H4 (cell line): Measurements from ENCODE around the gene TTC34. TPM values are rescaled to one million over a fixed set of nuclear protein-coding genes. Genes with fewer than 3 reads are reported as not detected.
"Not testable (repeated sequence)": the region's sequence is repeated elsewhere in the genome, so short reads cannot be mapped to it uniquely, and the experiment has no call there.

Experiments used
- DNase-seq: peaks from one replicate; pipeline ENCODE4 v3.0.0-alpha.2; 2015; ENCODE audit warnings: low spot score
- total RNA-seq: library from RNA; depleted of rRNA; stranded (reverse); fragments of >200 nt; shearing (Covaris generic); gene quantifications from 2 replicates; pipeline ENCODE4 v1.2.3, GENCODE V29; 2014

Gene TTC34
- total RNA-seq, 1 experiment from 2014 or later: 0.10 TPM

DNA sequence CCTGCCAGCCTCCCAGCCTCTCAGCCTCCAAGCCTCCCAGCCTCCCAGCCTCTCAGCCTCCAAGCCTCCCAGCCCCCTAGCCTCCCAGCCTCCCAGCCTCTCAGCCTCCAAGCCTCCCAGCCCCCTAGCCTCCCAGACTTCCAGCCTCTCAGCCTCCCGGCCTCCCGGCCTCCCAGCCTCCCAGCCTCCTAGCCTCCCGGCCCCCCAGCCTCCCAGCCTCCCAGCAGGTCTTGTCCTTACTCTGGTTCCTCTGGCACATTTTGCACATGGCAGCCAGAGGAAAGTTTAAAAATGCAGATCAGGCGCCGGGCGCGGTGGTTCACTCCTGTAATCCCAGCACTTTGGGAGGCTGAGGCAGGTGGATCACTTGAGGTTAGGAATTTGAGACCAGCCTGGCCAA, 2.5 kb downstream of the TTC34 start:
- DNase-seq: not testable (repeated sequence)

DNA sequence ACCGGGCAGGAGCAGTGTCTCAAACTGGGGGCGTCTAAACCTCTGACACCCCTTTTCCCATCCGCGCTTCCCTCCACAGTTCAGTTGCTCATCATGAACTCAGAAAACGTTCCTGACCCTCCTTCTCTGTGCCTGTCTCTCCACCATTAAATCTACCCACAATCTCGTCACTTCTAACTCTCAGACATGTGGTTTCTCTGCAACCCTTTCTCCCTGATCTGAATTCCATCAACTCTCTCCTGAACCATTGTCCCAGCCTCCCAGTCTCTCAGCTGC, 3.8 kb downstream of the TTC34 start:
- DNase-seq: no peak

DNA sequence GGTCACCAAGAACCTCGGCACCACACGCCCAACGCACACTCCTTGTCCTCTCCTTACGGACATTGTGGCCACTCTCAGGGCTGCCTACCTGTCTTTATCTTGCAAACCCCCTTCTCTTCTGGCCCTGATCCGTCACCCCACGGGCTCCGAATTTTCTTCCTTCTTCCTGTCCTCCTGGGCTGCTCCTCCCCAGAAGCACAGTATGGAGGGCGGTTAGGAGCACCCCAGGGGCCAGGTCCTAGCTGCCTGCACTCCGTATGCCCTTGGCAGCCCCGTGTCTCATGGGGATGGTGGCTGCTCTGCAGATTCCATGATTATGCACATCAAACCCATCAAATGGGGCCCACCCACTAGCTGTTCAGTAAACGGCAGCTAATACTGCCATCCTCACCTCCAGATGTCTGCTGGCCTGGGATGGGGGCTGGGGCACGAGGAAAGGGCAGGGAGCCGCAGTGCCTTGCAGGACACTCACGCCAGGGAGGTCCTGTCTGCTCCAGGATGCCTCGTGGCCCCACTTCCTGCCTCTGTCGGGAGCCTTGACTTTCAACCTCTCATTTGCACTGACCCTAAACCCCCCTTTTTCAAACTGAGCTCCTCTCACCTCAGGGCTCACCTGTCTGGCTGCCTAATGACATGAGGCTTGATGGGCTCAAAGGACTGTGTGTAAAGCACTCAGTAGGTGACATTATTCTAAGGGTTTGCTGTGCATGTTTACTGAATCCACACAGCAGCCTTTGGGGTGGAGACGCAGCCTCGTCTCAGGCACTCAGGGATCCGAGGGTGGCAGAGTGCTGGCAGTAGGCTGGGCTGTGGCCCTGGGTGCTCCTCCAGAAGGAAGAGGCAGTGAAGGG, 4.4 kb downstream of the TTC34 start:
- DNase-seq: no peak

DNA sequence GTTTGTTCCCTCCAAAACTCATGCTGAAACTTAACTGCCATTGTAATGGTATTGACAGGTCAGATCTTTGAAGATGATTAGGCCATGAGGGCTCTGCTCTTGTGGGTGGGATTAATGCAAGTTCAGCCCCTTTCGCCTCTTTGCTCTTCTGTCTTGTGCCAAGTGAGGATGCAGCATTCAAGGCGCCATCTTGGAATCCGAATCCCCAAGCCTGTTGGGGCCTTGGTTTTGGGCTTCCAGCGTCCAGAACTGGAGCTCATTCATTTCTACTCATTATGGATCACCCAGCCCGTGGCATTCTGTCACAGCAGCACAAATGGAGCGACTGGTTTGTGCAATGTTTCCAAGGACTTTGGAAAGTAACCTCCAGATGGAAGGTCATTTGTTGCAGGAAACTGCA, 5.6 kb downstream of the TTC34 start:
- DNase-seq: no peak

DNA sequence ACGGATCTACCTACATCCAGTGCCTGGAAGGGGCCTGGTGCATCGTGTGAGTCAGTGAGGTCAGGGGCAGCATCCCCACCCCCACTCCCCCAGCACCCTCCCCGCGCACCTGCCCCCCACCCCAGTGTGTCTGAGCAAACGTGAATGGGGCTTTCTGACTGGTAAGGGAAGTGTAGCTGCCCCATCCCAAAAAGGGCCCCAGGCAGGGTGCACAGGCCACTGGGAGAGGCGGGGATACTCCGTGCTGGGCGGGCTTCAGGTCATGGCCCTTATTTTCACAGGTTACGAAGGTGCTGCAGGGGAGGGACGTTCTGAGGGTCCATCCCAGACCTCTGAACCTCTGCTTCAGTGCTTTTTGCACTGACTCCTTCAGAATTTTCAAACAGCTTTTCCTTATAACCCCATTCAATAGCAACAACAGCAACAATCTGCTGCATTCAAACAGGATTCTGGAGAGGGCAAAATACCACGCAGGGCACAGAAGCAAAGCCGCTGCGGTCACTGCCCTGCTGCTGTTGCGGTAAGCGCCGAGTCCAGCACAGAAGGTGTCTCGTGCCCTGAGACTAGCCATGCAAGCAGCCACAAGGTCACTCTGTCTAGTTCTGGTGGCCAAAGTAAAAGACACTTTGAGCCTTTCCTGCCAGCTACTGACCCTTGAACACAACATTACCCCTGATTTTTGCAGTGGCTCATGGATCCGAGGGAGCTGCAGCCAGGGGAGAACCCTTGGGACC, 10.3 kb downstream of the TTC34 start:
- DNase-seq: no peak

DNA sequence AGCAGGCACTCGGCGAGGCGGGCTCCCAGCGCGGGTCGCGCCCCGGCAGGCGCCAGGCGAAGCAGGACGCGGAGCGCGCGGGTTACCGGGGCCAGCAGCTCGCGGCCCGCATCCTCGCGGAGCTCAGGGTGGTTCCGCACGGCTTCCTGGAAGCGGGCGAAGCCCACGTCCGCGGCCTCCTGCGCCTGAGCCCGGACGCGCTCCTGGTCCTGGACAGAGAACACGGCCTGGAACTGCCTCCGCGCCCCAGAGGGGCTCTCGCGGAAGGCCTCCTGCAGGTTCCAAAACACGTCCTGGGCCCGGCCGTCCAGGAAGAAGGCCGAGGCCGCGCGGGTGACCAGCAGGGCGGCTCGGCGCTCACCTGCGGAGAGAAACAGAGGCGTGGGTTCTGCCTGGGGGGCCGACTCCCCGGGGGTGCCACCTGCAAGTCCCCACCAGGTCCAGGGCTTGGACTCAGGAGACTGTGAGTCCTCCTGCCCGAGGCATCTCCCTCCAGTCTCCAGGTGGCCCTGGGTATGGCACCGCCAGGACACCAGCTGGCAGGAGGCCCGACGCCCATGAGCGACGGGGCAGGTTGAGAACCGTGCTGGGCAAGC, 11.4 kb downstream of the TTC34 start:
- DNase-seq: no peak

DNA sequence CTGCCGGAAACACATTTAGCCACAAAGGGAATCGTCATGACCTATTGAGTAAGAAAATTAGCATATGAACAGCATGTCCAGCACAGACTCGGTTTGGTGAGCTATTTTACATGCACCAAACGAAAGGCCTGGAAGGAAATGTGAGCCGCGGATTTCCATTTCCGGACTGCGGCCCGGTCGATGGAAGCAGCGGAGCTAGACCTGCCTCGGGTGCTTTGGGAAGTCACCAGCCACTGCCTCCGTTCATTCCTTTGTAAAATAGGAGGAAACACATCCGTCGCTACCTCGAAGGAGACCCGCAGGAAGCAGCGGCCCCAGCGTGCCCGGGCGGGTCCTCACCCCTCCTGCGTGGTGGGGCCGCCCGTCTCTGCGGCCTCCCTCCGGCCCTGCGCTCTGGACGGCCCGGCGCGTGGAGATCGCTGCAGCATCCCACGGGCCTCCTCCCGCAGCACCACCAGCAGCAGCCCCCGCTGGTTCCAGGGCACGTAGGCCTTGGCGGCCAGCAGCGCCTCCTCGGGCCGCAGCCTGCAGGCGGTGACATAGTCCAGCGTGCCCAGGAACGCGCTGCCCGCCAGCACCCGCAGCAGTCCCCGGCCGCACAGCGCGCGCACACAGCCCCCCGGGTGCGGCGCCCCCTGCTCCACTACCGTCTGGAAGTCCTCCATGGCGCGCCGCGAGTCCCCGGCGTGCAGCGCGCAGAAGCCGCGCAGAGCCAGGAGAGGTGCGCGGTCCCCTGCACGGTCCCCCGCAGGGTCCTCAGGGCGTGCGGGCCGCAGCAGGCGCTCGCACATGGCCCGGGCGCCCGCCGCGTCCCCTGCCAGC, 12.1 kb downstream of the TTC34 start:
- no peak for DNase-seq

DNA sequence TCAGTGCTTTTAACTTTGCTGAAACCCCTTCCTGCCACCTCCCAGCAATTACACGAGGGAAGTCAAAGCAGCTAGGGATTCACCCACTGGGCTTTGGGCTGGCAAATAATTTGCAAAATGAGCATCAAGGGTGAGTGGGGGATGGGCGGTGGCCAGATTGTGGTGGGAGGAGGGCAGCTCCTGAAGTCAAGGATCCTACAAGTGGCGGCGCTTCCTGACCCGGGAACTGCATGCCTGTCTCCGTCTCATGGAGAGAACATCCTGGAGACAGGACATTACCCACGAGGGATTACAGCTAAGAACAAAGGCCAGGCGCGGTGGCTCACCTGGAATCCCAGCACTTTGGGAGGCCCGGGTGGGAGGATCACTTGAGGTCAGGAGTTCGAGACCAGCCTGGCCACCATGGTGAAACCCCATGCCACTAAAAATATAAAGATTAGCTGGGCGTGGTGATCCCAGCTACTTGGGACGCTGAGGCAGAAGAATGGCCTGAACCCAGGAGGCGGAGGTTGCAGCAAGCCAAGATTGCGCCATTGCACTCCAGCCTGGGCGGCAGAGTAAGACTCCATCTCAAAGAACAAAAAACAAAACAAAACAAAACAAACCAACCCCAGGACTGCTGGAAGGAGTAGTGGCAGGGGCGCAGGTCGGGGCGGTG, 12.9 kb downstream of the TTC34 start:
- no peak for DNase-seq

DNA sequence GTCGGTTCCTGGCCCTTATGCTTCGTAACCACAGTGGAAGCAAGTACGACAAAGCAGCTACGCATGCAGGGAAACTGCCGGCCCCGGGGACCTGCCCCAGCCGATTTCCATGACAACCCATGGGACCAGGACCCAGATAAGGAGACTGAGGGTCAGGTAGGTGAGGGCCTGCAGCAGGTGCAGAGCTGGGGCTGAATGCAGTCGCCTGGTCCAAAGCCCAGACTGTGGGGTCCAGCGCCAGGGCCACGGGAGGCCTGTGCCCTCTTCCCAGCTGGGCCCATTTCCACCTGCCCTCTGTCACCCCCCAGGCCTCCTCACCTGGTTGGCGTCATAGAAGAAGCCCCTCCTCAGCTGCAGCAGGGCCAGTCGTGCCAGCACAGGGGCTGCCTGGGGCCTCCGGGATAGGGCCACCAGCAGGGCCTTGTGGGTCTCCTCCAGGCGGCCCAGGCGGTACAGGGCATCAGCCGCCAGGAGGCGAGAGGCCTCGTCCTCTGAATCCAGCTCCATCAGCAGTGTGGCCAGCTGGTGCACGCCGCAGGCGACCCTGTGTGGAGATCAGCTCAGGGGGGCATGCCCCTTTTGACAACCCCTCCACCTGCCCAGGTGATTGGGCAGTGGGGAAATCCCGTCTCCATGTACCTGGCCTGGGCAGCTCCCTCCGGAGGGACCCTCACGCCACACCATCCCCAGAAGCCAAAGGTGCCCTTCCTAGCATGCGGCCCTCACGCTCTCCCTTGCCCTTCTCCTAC, 14.2 kb downstream of the TTC34 start:
- DNase-seq: no peak

DNA sequence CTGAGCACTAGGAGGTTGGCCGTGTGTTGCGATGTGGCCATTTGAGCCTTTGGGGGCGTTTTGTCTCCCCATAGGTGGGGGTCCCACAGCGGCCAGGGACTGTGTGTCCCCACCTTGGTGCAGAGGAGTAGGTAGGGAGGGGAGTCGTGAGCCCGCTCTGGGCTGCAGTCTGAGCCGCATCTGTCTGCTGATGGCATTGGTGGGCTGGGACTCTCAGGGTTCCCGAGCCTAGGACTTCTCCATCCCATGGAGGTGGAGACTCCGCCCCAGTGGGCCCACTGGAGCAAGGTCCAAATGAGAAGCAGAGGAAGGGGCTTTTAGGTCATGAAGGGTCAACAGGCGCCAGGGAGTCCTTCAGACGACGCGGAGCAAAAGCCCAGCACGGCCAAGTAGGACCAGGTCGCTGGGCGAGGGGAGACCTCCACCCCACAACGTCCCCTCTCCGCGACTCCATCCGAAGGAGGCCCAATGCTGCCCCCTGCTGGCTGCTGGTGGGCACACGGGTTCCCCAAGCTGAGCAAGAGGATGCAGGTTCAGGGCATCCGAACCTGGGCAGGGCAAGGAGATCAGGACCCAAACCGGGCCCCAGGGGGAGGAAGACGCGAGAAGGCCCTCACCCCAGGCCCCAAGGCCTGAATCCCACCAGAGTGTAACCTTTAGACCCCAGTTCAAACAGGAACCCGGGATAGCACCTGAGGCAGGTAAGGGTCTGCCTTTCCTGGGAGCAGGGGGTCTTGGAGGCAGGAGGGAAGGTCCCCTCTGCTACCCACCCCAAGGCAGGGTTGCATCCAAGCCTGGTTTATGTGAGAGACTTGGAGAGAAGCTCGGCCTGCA, 14.9 kb downstream of the TTC34 start:
- DNase-seq: no peak

DNA sequence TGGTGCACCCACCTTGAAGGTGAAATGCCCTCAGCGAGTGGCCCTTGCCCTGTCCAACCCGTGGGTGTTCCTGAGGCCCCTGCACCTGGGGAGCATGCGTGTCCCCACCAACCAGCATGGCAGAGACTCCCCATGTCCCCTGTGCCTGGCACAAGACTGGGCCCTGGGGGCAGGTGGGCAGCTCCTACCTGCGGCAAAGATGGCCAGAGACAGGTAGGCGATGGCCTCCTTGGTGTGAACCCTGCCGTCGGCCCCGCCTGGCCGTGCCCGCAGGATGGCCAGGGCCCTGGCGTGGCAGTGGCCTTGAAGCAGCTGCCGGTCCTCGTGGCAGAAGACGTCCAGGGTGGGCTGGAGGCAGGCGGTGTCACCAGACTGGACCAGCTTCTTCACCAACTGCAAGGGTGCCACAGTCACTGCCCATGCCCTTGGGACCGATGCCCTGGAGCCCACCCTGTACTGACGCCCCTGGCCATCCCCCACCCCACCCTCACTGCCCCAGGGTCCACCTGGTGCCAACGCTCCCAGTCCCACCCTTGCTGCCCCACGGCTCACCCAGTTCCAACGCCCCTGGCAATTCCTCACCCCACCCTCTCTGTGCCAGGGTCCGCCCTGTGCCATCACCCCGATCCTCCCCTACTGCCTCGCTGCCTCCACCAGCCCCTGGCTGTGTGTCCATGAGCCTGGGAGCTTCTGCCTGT, 15.7 kb downstream of the TTC34 start:
- DNase-seq: no peak

DNA sequence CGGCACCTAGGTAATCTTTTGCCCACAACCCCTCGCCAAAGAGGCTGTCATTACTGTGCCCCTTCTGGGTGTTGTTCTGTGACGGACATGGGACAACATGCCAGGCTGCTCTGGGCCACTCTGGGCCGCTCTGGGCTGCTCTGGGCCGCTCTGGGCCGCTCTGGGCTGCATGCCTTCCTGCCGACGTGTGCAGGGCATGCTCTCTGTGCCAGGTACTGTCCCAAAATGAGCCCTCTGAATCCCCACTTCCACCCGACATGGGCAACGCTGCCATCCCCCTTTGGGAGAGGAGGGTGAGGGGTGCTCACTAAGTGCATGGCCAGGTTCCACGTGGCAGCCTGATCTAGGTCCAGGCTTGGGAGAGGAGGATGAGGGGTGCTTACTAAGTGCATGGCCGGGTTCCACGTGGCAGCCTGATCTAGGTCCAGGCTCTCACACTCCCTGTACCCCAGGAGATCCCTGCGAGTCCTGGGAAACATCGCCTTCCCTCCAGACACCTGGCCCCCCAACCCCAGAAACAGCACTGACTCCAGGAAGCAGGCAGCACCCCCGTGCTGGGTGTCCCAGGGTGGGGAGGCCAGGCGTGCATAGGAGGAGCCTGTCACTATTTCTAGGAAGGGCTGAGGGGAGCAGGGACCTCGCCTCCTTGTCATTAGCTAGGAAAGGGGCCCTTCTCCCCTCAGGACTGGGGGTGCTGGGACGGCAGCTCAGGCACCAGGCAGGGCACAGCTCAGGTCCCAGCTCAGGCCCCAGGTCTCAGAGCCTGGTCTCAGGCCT, 16.5 kb downstream of the TTC34 start:
- DNase-seq: no peak

DNA sequence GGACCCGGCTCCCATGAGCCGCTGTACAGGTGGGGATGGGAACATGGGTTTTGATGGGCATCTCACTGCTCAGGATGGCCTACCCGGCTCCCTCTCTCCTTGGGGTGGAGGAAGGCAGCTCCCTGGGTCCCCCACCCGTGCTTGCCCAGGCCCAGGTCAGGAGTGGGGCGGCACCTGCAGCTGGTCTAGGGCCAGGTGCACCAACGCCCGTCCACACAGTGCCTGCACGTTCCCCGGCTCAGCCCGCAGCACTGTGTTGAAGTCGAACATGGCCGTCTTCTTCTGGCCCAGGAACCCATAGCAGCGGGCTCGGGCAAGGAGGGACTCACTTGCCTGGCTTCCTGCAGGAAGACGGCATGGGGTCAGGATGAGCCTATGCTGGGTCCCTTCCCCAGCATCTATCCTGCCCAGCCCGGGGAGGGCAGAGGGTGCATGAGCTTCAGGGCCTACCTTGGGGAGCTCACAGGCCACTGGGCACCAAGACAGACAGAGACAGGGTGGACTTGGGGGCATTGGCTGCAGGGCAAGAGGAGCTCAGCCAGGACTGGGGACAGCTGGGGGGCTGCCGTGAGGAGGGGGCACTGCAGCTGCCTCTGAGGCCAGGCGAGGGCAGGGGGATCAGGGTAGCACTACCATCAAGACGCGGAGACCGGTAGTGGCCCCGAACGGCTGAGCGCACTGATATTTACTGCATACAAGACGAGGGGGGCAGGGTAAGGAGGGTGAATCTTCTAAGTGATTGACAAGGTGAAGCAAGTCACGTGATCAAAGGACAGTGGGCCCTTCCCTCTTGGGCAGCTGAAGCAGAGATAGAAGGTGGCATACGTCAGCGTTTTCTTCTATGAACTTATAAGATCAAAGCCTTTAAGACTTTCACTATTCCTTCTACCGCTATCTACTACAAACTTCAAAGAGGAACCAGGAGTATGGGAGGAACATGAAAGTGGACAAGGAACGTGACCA, 17.8 kb downstream of the TTC34 start:
- DNase-seq: no peak

DNA sequence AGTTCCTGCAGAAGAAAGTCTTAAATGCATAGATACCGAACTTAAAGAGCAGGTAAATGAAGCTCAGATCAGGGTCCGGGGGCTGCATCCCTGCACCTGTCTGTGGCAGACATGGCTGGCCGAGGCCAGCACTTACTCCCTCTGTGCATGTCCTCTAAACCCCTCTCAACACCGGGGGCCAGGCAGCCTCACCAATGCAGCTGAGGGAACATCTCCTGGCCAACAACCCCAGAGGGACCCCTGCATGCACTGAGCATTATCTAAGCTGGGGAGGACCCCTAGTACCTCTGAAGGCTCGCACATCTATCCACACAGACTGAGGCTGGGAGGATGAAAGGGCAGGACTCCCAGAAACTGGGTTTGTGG, 18.4 kb downstream of the TTC34 start:
- no peak for DNase-seq

DNA sequence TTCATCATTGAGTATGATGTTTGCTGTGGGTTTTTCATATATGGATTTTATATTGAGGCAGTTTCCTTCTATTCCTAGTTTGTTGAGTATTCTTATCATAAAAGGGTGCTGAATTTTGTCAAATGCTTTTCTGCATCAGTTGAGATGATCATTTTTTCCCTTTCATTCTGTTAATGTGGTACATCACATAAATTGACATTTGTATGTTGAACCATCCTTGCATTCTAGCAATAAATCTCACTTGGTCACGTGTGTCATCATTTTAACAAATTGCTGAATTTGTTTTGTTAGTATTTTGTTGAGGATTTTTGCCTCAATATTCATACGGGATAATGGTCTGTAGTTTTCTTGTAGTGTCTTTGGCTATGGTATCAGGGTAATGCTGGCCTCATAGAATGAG, 19.9 kb downstream of the TTC34 start:
- no peak for DNase-seq

DNA sequence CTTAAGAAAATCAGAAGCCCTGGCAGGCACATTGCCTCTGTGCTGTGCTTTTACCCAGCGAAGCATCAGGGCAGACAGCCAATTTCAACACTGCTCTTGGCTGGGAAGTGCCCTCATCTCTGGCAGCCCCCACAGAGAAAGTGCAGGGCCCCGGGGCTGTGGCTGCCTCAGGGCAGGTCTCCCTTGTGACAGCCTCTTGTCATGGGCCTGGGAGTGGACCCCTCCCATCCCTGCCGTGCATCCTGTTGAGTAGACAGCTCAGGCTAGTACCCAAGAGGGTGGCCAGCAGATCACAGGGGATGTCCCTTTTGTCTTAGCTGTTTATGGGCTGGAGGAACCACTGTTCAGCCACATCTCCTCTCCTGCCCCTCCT, 23.3 kb downstream of the TTC34 start:
- DNase-seq: no peak

DNA sequence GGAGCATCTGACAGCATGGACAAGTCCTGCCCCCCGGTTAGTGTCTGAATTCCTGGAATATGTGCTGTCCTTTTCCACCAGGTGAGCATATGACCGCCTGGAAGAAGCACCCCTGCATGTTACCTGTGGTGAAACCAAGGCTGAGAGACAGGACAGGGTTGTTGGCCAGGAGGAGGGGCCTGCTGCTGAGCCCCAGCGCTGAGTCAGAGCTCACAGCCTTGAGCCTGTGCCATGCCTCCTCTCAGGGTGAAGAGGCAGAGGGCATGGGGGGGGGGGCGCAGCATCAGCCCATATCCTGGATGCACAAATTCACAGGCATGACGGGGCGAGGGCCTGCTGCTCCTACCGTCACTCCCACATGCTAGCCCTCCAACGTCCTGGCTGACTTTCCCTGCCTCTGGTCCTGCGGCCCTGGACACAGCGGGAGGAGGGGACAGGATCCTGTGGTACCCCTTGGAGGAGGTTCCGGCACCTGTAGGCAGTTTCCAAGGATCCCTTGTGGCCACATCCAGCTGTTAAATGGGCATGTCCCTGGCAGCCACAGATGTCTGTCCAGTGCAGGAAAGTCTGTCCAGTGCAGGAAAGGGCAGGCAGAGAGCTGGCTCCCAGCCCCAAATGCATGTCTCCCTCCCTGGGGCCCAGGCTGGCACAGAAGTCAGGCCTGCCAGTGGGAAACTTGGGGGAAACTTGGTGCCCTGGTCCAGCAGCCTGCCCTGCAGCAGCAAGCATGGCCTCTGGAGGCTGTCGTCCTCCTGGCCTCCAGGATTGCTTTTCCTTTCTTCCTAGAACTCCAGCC, 23.9 kb downstream of the TTC34 start:
- no peak for DNase-seq
